ENCODE results near the gene SORBS2.

SORBS2 gene

DNA sequence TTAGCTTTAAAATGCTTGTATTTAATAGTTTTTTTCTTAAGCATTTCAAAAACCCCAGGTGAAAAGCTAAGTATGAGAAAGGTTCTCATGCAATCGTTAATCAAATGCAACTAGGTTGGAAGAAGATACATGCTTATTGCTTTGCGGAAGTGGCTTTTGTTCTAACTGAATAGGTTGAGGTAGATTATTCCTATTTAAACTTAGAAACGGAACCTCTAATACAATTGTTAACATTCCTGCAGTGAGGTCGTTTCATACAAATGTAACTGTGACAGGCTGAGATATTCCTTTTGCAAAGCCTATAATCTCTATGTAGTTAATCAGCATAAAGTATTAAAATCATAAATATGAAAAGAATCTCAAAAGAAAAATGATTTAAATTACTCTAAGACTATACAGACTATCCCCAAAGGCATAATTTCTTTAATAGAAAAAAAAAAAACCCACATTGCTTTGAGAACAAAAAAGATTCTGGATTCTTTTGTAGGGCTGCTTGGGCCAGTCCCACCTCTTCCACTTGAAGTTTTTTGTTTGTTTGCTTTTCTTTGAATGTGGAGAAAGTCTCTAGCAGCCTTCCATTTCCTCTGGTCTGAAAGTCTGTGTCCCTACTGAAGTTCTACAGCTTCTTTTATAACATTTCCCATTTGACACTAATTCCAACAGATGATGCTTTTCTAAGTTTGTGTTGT is 25.6 kb upstream of the SORBS2 start:
- H3K9me3 ChIP-seq (ENCODE audit: insufficient read depth, low read length) = no peaks in the 10 kb centered on the region
- H3K4me1 ChIP-seq (ENCODE audit: low read length) = no peaks in the 10 kb centered on the region
- no peak overlapping the region for H3K4me3 ChIP-seq (ENCODE audit: low read length)
- no peak overlapping the region for H3K4me2 ChIP-seq (ENCODE audit: low read length)
- H2AFZ ChIP-seq (ENCODE audit: low read depth, low read length) = no peak overlapping the region
- no peaks in the 10 kb centered on the region for H3K79me2 ChIP-seq (ENCODE audit: low read length)
- H4K20me1 ChIP-seq (ENCODE audit: insufficient read depth, low read length) = no peaks in the 10 kb centered on the region
- H3K27me3 ChIP-seq (ENCODE audit: low read depth, low read length) = no peaks in the 10 kb centered on the region
- H3K27ac ChIP-seq (ENCODE audit: low read length) = no peak overlapping the region
- TF ChIP-seq, protein P1, sequence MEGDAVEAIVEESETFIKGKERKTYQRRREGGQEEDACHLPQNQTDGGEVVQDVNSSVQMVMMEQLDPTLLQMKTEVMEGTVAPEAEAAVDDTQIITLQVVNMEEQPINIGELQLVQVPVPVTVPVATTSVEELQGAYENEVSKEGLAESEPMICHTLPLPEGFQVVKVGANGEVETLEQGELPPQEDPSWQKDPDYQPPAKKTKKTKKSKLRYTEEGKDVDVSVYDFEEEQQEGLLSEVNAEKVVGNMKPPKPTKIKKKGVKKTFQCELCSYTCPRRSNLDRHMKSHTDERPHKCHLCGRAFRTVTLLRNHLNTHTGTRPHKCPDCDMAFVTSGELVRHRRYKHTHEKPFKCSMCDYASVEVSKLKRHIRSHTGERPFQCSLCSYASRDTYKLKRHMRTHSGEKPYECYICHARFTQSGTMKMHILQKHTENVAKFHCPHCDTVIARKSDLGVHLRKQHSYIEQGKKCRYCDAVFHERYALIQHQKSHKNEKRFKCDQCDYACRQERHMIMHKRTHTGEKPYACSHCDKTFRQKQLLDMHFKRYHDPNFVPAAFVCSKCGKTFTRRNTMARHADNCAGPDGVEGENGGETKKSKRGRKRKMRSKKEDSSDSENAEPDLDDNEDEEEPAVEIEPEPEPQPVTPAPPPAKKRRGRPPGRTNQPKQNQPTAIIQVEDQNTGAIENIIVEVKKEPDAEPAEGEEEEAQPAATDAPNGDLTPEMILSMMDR (IDR thresholded peaks at IDR 0.05; ENCODE audit: low read depth, low read length) = no peak
- TF ChIP-seq EZH2phosphoT487 (IDR thresholded peaks at IDR 0.05; ENCODE audit: low read depth) = no peak
- H3K9ac ChIP-seq (ENCODE audit: low read length) = no peak overlapping the region
- no peaks in the 10 kb centered on the region for H3K36me3 ChIP-seq (replicated peaks; ENCODE audit: low read depth, low read length)

DNA sequence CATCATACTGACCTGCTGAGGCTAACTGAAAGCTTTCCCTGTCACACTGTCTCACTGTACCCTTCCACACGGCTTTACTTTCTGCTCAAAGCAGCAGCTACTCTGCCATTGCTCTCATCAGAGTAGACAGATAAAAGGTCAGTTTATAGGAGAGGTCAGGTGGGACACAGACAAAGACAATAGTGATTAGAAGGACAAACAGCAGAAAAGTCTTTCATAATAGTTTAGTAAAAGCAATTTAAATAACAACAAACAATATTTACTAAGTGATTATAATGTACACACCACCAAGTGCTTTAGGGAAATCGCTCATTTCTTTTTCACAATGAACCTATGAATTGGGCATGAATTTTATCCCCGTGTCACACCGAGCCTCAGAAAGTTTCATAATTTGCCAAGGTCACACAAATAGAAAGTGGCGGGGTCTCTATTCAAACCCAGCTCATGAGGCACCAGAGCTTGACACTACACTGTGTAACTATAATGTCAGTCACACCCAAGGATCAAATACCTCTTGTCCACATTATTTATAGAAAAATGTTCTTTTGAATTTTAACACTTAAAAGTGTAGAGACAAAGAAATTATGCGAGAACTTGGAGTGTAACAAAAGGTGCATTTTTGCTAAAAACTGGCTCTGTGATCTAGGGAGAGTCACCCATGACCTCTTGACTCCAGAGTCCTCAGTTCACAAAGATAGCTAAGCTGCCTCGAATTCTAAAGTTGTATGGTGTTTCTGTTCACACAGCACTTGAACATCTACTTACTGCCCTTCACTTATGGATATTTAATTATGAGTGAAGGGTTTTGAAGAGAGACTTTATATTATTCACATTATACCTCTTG is 24.5 kb upstream of the SORBS2 start:
- no peak overlapping the region for H3K4me3 ChIP-seq (ENCODE audit: low read length)
- no peaks in the 10 kb centered on the region for H3K4me1 ChIP-seq (ENCODE audit: low read length)
- H3K79me2 ChIP-seq (ENCODE audit: low read length) = no peaks in the 10 kb centered on the region
- H4K20me1 ChIP-seq (ENCODE audit: insufficient read depth, low read length) = no peaks in the 10 kb centered on the region
- TF ChIP-seq, protein P1 (IDR thresholded peaks at IDR 0.05; ENCODE audit: low read depth, low read length) = no peak
- no peak for TF ChIP-seq EZH2phosphoT487 (IDR thresholded peaks at IDR 0.05; ENCODE audit: low read depth)
- H3K27ac ChIP-seq (ENCODE audit: low read length) = no peak overlapping the region
- no peaks in the 10 kb centered on the region for H3K27me3 ChIP-seq (ENCODE audit: low read depth, low read length)
- no peak overlapping the region for H3K9ac ChIP-seq (ENCODE audit: low read length)
- H3K9me3 ChIP-seq (ENCODE audit: insufficient read depth, low read length) = no peaks in the 10 kb centered on the region
- H3K36me3 ChIP-seq (replicated peaks; ENCODE audit: low read depth, low read length) = no peaks in the 10 kb centered on the region
- no peak overlapping the region for H3K4me2 ChIP-seq (ENCODE audit: low read length)
- H2AFZ ChIP-seq (ENCODE audit: low read depth, low read length) = no peak overlapping the region

DNA sequence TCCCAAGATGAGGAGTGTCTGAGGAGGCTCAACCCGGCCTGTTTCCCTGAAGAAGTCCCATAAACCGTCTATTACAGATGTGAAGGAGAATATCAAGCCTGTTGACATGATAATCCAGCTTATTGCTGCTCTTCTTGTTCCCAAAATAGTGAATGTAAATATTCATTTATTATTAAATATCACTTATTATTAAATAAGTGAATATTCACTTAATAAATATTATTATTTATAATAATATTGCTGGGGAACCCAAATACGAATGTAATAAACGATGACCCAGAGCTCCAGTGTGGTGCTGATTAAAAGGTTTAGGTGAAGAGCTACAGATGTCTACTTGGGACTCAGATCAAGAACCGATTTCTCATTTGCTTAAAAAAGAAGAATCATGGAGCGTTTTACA is 23.8 kb upstream of the SORBS2 start:
- no peaks in the 10 kb centered on the region for H3K36me3 ChIP-seq (replicated peaks; ENCODE audit: low read depth, low read length)
- H3K9ac ChIP-seq (ENCODE audit: low read length) = no peak overlapping the region
- H3K4me3 ChIP-seq (ENCODE audit: low read length) = no peak overlapping the region
- no peaks in the 10 kb centered on the region for H3K27me3 ChIP-seq (ENCODE audit: low read depth, low read length)
- TF ChIP-seq, protein P1 (IDR thresholded peaks at IDR 0.05; ENCODE audit: low read depth, low read length) = no peak
- no peak for TF ChIP-seq EZH2phosphoT487 (IDR thresholded peaks at IDR 0.05; ENCODE audit: low read depth)
- H3K79me2 ChIP-seq (ENCODE audit: low read length) = no peaks in the 10 kb centered on the region
- H3K4me2 ChIP-seq (ENCODE audit: low read length) = no peak overlapping the region
- H4K20me1 ChIP-seq (ENCODE audit: insufficient read depth, low read length) = no peaks in the 10 kb centered on the region
- no peak overlapping the region for H3K27ac ChIP-seq (ENCODE audit: low read length)
- H3K9me3 ChIP-seq (ENCODE audit: insufficient read depth, low read length) = no peaks in the 10 kb centered on the region
- no peaks in the 10 kb centered on the region for H3K4me1 ChIP-seq (ENCODE audit: low read length)
- no peak overlapping the region for H2AFZ ChIP-seq (ENCODE audit: low read depth, low read length)

DNA sequence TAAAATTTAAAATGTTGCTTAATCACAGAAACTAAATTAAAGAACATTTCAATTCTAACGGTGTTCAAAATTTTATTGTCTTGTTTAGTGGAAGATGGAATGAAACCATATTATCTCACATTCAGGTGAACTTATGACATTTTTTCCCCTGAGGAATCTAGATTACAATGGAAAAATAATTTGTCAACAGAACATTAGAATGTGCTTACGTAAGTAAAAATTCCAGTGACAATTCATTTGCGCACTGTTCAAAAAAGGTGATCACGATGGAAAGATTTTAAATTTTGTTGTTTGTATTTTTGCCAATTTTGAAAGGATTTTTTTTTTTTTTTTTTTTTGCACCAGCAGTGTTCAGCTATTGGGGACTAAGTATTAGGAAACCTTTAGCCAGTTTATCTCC is 23.3 kb upstream of the SORBS2 start:
- no peaks in the 10 kb centered on the region for H3K79me2 ChIP-seq (ENCODE audit: low read length)
- H3K27ac ChIP-seq (ENCODE audit: low read length) = no peak overlapping the region
- no peaks in the 10 kb centered on the region for H3K9me3 ChIP-seq (ENCODE audit: insufficient read depth, low read length)
- TF ChIP-seq, protein P1 (IDR thresholded peaks at IDR 0.05; ENCODE audit: low read depth, low read length) = no peak
- no peak for TF ChIP-seq EZH2phosphoT487 (IDR thresholded peaks at IDR 0.05; ENCODE audit: low read depth)
- no peaks in the 10 kb centered on the region for H3K36me3 ChIP-seq (replicated peaks; ENCODE audit: low read depth, low read length)
- H3K27me3 ChIP-seq (ENCODE audit: low read depth, low read length) = no peaks in the 10 kb centered on the region
- H3K4me1 ChIP-seq (ENCODE audit: low read length) = no peaks in the 10 kb centered on the region
- no peak overlapping the region for H2AFZ ChIP-seq (ENCODE audit: low read depth, low read length)
- H3K4me2 ChIP-seq (ENCODE audit: low read length) = no peak overlapping the region
- no peak overlapping the region for H3K9ac ChIP-seq (ENCODE audit: low read length)
- H3K4me3 ChIP-seq (ENCODE audit: low read length) = no peak overlapping the region
- H4K20me1 ChIP-seq (ENCODE audit: insufficient read depth, low read length) = no peaks in the 10 kb centered on the region
